ENCODE measurements around the gene SMAD6. TPM values are rescaled to one million over a fixed set of nuclear protein-coding genes. Genes with fewer than 3 reads are reported as not detected.

Gene SMAD6
- total RNA-seq, 6 experiments from 2014 or later: 10.5 to 17.2 (median 12.3) TPM

DNA sequence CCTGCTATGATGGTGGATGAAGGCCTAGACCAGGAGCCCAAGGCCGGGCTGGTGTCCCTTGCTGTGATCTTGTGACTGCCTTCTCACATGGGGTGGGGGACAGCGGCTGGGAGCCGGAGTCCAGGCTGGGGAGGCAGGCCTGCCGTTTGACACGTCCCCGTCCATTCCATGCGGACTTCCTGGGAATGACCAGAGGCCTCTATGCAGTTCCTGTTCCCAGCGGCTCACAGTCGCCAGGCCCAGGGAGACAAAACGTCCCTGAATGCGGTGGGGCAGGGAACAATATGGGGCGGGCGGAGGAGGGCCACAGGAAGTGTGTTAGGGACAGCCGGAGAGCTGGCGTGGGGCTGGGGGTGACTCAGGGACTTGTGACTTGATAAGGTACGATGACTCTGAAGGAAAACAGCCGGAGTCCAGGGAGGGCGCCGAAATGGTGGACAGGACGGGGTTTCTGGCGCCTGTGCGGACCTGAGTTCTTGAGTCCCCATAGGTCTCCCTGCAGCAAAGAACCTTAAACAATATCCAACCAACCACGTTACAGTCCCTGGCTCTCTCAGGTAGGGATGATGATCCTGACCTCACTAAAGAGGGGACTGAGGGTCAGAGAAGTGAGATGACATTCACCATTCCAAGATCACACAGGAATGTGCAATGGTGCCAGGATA, 40.5 kb upstream of the SMAD6 start:
- 78% methylated on average over 18 of the region's 23 CpGs for WGBS (ENCODE audit: insufficient coverage, low coverage, low lambda C conversion rate, missing lambda C conversion rate)
- Histone ChIP-seq H3K9me3 (no peaks in the 10 kb centered on the region), H3K27me3 (no peaks in the 10 kb centered on the region), H3K36me3 (no peaks in the 10 kb centered on the region), H3K4me3 (no peak overlapping the region), H3K27ac (peak overlapping the region; percentile 51 to 85 (median 66)), H3K4me1 (no peaks in the 10 kb centered on the region)
- DNase-seq (peak; percentile 71 to 83 (median 78)), ATAC-seq (peak; percentile 76 to 90 (median 86))
- intact Hi-C loops (cut with DNase I): no loop called here
- TF ChIP-seq, protein P1, sequence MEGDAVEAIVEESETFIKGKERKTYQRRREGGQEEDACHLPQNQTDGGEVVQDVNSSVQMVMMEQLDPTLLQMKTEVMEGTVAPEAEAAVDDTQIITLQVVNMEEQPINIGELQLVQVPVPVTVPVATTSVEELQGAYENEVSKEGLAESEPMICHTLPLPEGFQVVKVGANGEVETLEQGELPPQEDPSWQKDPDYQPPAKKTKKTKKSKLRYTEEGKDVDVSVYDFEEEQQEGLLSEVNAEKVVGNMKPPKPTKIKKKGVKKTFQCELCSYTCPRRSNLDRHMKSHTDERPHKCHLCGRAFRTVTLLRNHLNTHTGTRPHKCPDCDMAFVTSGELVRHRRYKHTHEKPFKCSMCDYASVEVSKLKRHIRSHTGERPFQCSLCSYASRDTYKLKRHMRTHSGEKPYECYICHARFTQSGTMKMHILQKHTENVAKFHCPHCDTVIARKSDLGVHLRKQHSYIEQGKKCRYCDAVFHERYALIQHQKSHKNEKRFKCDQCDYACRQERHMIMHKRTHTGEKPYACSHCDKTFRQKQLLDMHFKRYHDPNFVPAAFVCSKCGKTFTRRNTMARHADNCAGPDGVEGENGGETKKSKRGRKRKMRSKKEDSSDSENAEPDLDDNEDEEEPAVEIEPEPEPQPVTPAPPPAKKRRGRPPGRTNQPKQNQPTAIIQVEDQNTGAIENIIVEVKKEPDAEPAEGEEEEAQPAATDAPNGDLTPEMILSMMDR (IDR thresholded peaks at IDR 0.05): no peak
- TF ChIP-seq POLR2A (IDR thresholded peaks at IDR 0.05): no peak

DNA sequence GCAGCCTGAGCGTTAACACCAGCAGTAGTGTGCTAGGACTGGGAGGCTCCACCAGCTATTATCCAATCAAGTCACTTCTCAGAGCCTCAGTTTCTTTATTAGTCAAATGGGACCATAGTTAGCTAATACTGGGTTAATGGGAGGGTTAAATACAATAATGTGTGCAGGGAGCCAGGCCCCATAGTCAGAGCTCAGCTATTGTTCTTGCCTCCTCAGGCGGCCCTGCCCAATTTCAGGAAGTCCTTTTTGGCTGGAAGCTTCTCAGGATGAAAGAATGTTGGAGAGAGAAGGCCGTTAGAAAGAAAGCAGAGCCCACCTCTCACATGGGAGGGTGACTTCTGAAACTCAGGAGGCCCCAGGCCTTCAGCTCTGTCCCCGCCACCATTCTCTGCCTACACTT, 39.5 kb upstream of the SMAD6 start:
- ATAC-seq (no peak), DNase-seq (no peak)
- Histone ChIP-seq H3K4me1 (no peaks in the 10 kb centered on the region), H3K9me3 (no peaks in the 10 kb centered on the region), H3K4me3 (no peak overlapping the region), H3K36me3 (no peaks in the 10 kb centered on the region), H3K27me3 (no peaks in the 10 kb centered on the region), H3K27ac (peak overlapping the region; percentile 51 to 70 (median 66))
- TF ChIP-seq, protein P1 (IDR thresholded peaks at IDR 0.05): no peak
- no peak for TF ChIP-seq POLR2A (IDR thresholded peaks at IDR 0.05)
- 80% methylated on average over 2 of the region's 4 CpGs for WGBS (ENCODE audit: insufficient coverage, low coverage, low lambda C conversion rate, missing lambda C conversion rate)
- intact Hi-C loops (cut with DNase I): no loop called here

DNA sequence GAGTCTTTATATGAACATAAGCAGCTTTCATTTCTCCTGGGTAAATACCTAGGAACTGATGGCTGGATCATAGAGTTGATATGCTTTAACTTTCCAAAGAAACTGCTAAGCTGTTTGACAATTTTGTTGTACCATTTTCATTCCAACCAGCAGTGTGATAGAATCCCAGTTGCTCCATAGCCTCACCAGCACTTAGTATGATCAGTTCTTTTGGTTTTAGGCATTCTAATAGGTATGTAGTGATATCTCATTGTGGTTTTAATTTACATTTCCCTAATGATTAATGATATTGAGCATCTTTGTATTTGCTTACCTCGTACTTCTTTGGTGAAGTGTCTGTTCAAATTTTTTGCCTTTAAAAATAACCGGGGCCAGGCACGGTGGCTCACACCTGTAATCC, 38.4 kb upstream of the SMAD6 start:
- Histone ChIP-seq H3K27ac (no peak overlapping the region), H3K4me1 (no peaks in the 10 kb centered on the region), H3K27me3 (no peaks in the 10 kb centered on the region), H3K4me3 (no peak overlapping the region), H3K36me3 (no peaks in the 10 kb centered on the region), H3K9me3 (no peaks in the 10 kb centered on the region)
- ATAC-seq (no peak), DNase-seq (no peak)
- TF ChIP-seq, protein P1 (IDR thresholded peaks at IDR 0.05): no peak
- TF ChIP-seq POLR2A (IDR thresholded peaks at IDR 0.05): no peak
- WGBS (ENCODE audit: insufficient coverage, low coverage, low lambda C conversion rate, missing lambda C conversion rate): 91% methylated on average over 3 of the region's 3 CpGs
- intact Hi-C loops (cut with DNase I): no loop called here

DNA sequence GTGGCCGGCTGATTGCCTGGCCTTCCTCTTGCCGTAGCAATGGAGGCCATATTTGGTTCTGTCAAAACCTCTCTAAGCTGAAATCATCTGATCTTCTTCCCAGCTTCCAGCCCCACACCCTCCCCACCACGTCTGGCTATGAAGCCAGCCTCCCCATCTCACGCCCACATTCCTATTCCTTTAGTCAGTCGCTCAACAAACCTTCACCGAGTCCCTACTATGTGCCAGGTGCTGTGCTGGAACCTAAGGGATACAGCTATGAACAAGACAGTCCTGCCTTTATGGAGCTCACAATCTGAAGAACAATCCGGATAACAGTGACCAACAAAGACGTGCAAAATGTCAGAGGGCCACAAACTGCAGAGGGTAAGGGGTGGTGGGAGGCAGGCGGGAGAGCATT, 31.9 kb upstream of the SMAD6 start:
- Histone ChIP-seq H3K27ac (no peak overlapping the region), H3K27me3 (no peaks in the 10 kb centered on the region), H3K4me1 (no peaks in the 10 kb centered on the region), H3K9me3 (no peaks in the 10 kb centered on the region), H3K4me3 (no peak overlapping the region), H3K36me3 (no peaks in the 10 kb centered on the region)
- intact Hi-C loops (cut with DNase I): no loop called here
- ATAC-seq (no peak), DNase-seq (no peak)
- no peak for TF ChIP-seq POLR2A (IDR thresholded peaks at IDR 0.05)
- TF ChIP-seq, protein P1 (IDR thresholded peaks at IDR 0.05): no peak
- 80% methylated on average over 4 of the region's 9 CpGs for WGBS (ENCODE audit: insufficient coverage, low coverage, low lambda C conversion rate, missing lambda C conversion rate)

Measured in right lobe of liver (tissue), 6 donors.